Measurements from ENCODE around the gene GAS6. TPM values are rescaled to one million over a fixed set of nuclear protein-coding genes. Genes with fewer than 3 reads are reported as not detected.
A peak's percentile ranks its signal among the peaks of the same experiment; 100 is the strongest.

The GAS6 gene
- total RNA-seq, 4 donors from 2014 or later, result 132 to 392 (median 217) TPM

DNA sequence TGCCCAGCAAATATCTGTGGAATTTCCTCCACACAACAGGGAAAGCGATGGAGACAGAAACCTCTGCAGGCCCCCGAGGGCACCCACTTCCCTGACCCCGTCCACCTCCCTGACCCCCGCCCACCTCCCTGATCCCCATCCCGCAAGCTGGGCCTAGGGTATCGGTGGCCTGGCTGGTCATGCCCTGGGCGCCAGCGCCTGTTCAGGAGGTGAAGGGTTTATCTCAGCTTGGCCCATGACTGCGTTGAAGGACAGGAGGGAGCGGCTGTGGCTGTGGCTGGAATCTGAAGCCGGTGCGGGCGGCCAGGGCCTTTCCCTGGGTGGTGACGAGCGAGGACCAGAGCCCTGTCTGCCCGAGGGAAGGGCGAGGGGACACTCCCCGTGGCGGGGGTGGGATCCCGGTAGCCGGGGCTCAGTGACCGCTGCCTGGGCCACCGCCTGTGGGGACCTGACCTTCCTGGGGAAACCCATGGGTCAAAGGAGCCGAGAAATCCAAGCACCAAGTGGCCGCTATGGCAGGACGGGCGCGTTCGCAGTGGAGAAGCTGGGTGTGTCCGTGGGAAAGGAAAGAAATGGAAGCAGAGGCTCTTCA lies 20.7 kb downstream of the GAS6 start:
- Histone ChIP-seq H3K27ac (peak overlapping the region in 3 of 4 donors; percentile 26 to 91 (median 48)), H3K4me3 (no peak overlapping the region), H3K36me3 (peaks cover 0 to 50% of the 10 kb centered on the region in 2 donors), H3K27me3 (no peaks in the 10 kb centered on the region), H3K9me3 (no peaks in the 10 kb centered on the region), H3K4me1 (peaks cover 9 to 99% (median 34%) of the 10 kb centered on the region in 3 donors)
- TF ChIP-seq POLR2A (IDR thresholded peaks at IDR 0.05) (no peak), EP300 (IDR thresholded peaks at IDR 0.05) (no peak), POLR2AphosphoS5 (IDR thresholded peaks at IDR 0.05) (no peak), CTCF (IDR thresholded peaks at IDR 0.05) (no peak)
- WGBS, 2 donors (ENCODE audit: low coverage in 1 of 2), result 80% methylated on average over 1 of the region's 30 CpGs; no CpG with 5 or more reads in 1 of the 2 donors
- ATAC-seq, result no peak

DNA sequence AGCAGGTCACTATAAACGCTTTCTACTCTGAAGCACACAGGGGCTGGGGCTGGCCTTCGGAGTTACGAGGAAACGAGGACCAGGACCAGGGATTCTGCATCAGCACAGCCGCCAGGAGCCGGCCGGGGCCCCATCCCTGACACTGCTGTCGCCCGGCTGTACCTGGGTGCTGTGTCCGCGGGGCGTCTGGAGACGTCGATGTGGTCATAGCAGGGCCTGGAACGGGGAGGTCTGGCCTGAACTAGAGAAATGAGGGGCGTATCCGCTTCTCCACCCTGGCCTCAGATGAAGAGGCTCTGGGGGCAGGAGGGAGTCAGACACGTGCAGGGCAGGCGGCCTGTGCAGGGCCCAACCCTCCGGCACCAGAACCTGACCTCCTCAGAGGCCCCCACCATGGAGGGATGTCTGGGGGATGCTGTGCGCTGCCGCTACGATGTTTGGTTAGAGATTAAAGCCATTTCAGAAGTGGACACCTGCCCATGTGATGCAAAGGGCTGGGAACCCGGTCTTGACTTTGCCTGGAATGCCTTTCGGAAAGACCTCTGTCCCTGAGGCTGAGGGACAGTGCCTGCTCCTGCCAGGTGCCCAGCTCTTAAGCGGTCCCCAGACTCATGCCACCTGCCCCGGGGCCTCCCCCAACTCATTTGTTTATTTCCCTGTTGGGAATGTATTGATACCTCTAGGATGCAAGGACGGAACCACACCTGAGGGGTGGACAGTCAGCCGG lies 21.4 kb downstream of the GAS6 start:
- Histone ChIP-seq H3K4me3 (no peak overlapping the region), H3K9me3 (no peaks in the 10 kb centered on the region), H3K27ac (peak overlapping the region in 3 of 4 donors; percentile 26 to 91 (median 48)), H3K27me3 (no peaks in the 10 kb centered on the region), H3K36me3 (peaks cover 0 to 50% of the 10 kb centered on the region in 2 donors), H3K4me1 (peaks cover 12 to 99% (median 40%) of the 10 kb centered on the region in 3 donors)
- TF ChIP-seq CTCF (IDR thresholded peaks at IDR 0.05), result no peak
- TF ChIP-seq POLR2AphosphoS5 (IDR thresholded peaks at IDR 0.05), result no peak
- 87% methylated on average over 3 of the region's 29 CpGs; no CpG with 5 or more reads in 1 of the 2 donors for WGBS, 2 donors (ENCODE audit: low coverage in 1 of 2)
- no peak for ATAC-seq

DNA sequence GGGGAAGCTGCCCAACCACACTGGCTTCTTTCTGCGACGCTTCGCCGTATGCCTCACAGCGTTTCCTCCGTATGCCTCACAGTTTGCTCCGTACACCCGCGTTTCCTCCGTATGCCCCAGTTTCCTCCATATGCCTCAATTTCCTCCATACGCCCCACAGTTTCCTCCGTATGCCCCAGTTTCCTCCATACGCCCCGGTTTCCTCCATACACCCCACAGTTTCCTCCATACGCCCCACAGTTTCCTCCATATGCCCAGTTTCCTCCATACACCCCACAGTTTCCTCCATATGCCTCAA lies 22.6 kb downstream of the GAS6 start:
- TF ChIP-seq EP300 (IDR thresholded peaks at IDR 0.05) (no peak), POLR2A (IDR thresholded peaks at IDR 0.05) (no peak), POLR2AphosphoS5 (IDR thresholded peaks at IDR 0.05) (no peak), CTCF (IDR thresholded peaks at IDR 0.05) (no peak)
- Histone ChIP-seq H3K9me3 (no peaks in the 10 kb centered on the region), H3K27me3 (no peaks in the 10 kb centered on the region), H3K27ac (peak overlapping the region in 3 of 4 donors; percentile 90 to 97 (median 91)), H3K4me3 (no peak overlapping the region), H3K36me3 (peaks cover 0 to 39% of the 10 kb centered on the region in 2 donors), H3K4me1 (peaks cover 15 to 96% (median 49%) of the 10 kb centered on the region in 3 donors)
- WGBS, 2 donors (ENCODE audit: low coverage in 1 of 2), result 50 to 61% methylated on average over 15 of the region's 15 CpGs
- ATAC-seq, result no peak

- whole genome bisulfite sequencing, 2 donors (ENCODE audit: low coverage in 1 of 2), result 38 to 80% methylated on average over 3 to 5 of the region's 35 CpGs
- TF ChIP-seq CTCF (IDR thresholded peaks at IDR 0.05), result no peak
- TF ChIP-seq POLR2AphosphoS5 (IDR thresholded peaks at IDR 0.05), result no peak
- no peak for TF ChIP-seq POLR2A (IDR thresholded peaks at IDR 0.05)
- no peak for TF ChIP-seq EP300 (IDR thresholded peaks at IDR 0.05)
- Histone ChIP-seq H3K4me3 (no peak overlapping the region), H3K27ac (peak overlapping the region; percentile 14 to 97 (median 90)), H3K27me3 (no peaks in the 10 kb centered on the region), H3K36me3 (peaks cover 0 to 35% of the 10 kb centered on the region in 2 donors), H3K4me1 (peaks cover 15 to 94% (median 46%) of the 10 kb centered on the region in 3 donors), H3K9me3 (no peaks in the 10 kb centered on the region)
- no peak for ATAC-seq
Measured at GRCh38 chr13:113840541-113841352, 23.1 kb downstream of the GAS6 start.

Measured in gastroesophageal sphincter (tissue), 4 donors.